ENCODE measurements around the gene SAA4. TPM values are rescaled to one million over a fixed set of nuclear protein-coding genes. Genes with fewer than 3 reads are reported as not detected.

Gene SAA4
- total and polyA plus RNA-seq, 2 of the 8 experiments (the other 6 are each of a cell fraction or from before 2014, with no cell fraction given), result not detected

GRCh38 chr11:18248561-18248960 lies 12.0 kb upstream of the SAA4 start, which contains the start of gene SAA2:
Gene SAA2, minus strand, starts transcription at chr11:18248668. Its CDS starts 657 bp downstream, at chr11:18248011.
- no peak for TF ChIP-seq JUN (IDR thresholded peaks at IDR 0.05; ENCODE audit: low read depth, low read length)
- TF ChIP-seq JUND (IDR thresholded peaks at IDR 0.05; ENCODE audit: low read length), result no peak
- TF ChIP-seq BRCA1 (IDR thresholded peaks at IDR 0.05; ENCODE audit: low read depth, low read length), result no peak
- no peak for TF ChIP-seq CBX8 (IDR thresholded peaks at IDR 0.05; ENCODE audit: borderline replicate concordance, low read depth, low read length)
- no peak for TF ChIP-seq POLR2A (IDR thresholded peaks at IDR 0.05; ENCODE audit: control extremely low read depth in 1 of 2, low read depth in 2 of 2, low read length in 2 of 2)
- TF ChIP-seq CEBPB (IDR thresholded peaks at IDR 0.05; ENCODE audit: low read depth, low read length), result no peak
- Histone ChIP-seq H4K20me1 (replicated peaks in 1 of 2; ENCODE audit: control insufficient read depth in 1 of 2, insufficient read depth in 2 of 2, low read length in 2 of 2) (no peaks in the 10 kb centered on the region), H2AK5ac (ENCODE audit: low read depth, low read length) (no peak within 1 kb of the TSS), H3K27ac (ENCODE audit: low read depth, low read length) (no peak within 1 kb of the TSS), H2BK15ac (ENCODE audit: low read length) (no peak within 1 kb of the TSS), H2BK5ac (ENCODE audit: low read depth, low read length) (no peak within 1 kb of the TSS), H3K23ac (ENCODE audit: insufficient read length) (no peak within 1 kb of the TSS), H3K4me1 (replicated peaks in 1 of 4; ENCODE audit: control insufficient read depth in 3 of 4, insufficient read depth in 4 of 4, low read length in 3 of 4) (no peaks in the 10 kb centered on the region), H3K56ac (replicated peaks; ENCODE audit: insufficient read length, low read depth, low read length) (no peak within 1 kb of the TSS), H3K36me3 (ENCODE audit: control insufficient read depth in 2 of 4, insufficient read depth in 4 of 4, low read length in 3 of 4) (no peaks in the 10 kb centered on the region), H2BK120ac (replicated peaks; ENCODE audit: low read depth, low read length) (no peak within 1 kb of the TSS), H3K23me2 (ENCODE audit: low read depth, low read length) (no peaks in the 10 kb centered on the region), H3K18ac (ENCODE audit: extremely low read depth, low read length) (no peak within 1 kb of the TSS), H3K9me3 (ENCODE audit: insufficient read depth in 2 of 2, low read depth in 1 of 2, low read length in 1 of 2) (no peaks in the 10 kb centered on the region), H3K9ac (replicated peaks in 1 of 4; ENCODE audit: extremely low read depth in 1 of 4, low read depth in 3 of 4, low read length in 3 of 4) (no peak within 1 kb of the TSS), H3K4ac (replicated peaks; ENCODE audit: insufficient read length, low read depth, low read length) (no peak within 1 kb of the TSS), H3K4me3 (ENCODE audit: extremely low read depth in 1 of 4, insufficient read depth in 2 of 4, low read depth in 3 of 4, low read length in 4 of 4) (no peak within 1 kb of the TSS), H3K79me1 (ENCODE audit: low read depth, low read length) (no peaks in the 10 kb centered on the region), H2AFZ (ENCODE audit: low read length) (no peak within 1 kb of the TSS), H3K4me2 (ENCODE audit: insufficient read depth in 1 of 2, low read depth in 2 of 2, low read length in 2 of 2) (no peak within 1 kb of the TSS), H4K8ac (ENCODE audit: extremely low read depth, insufficient read depth, low read length) (no peak within 1 kb of the TSS; the same call in 1 of the 2 replicates), H3K14ac (ENCODE audit: insufficient read length) (no peak within 1 kb of the TSS), H2BK12ac (ENCODE audit: low read depth, low read length) (no peak within 1 kb of the TSS), H3K79me2 (ENCODE audit: control insufficient read depth in 1 of 2, insufficient read depth in 2 of 2, low read length in 2 of 2) (no peaks in the 10 kb centered on the region), H3K27me3 (replicated peaks in 1 of 4; ENCODE audit: control insufficient read depth in 3 of 4, extremely low read depth in 1 of 4, insufficient read depth in 3 of 4, low read length in 3 of 4) (no peaks in the 10 kb centered on the region), H4K5ac (ENCODE audit: insufficient read length, low read depth, low read length) (no peak within 1 kb of the TSS), H2BK20ac (ENCODE audit: low read length) (no peak within 1 kb of the TSS), H4K91ac (replicated peaks; ENCODE audit: insufficient read length, low read length) (no peak within 1 kb of the TSS)
- POLR2A ChIA-PET (ENCODE audit: partially characterized antibody), result no interaction called here
- FAIRE-seq, result no peak
- WGBS, 2 experiments (ENCODE audit: extremely low coverage in 1 of 2, insufficient coverage in 1 of 2, insufficient read length in 1 of 2, insufficient replicate concordance in 2 of 2, low coverage in 1 of 2, low lambda C conversion rate in 2 of 2, missing lambda C conversion rate in 1 of 2), result 94% methylated on average over 5 of the region's 5 CpGs; no CpG with 5 or more reads in 1 of the 2 experiments
- CTCF ChIA-PET (ENCODE audit: partially characterized antibody), result interaction anchor here (0.6 to 1.4 kb wide), 2 partner anchors 133 to 324 kb away, joined by 3 to 4 read pairs; no protein-coding TSS in a partner anchor
- DNase-seq (ENCODE audit: low read depth in 1 of 2, low spot score in 2 of 2), result no peak
